Activated naive CD8-positive, alpha-beta T cell treated with anti-CD3 and anti-CD28 coated beads, Interleukin-2, amount 50 U/mL, for 24 hours (primary cell): Measurements from ENCODE around the gene GUCD1.
"Not testable (repeated sequence)": the region's sequence is repeated elsewhere in the genome, so short reads cannot be mapped to it uniquely, and the experiment has no call there.

ENCODE experiments used
- ATAC-seq: fragments of 150-1000 bp; cut with Tn5 transposase; one replicate; pipeline ENCODE4 v1.10.0; 2021
- DNase-seq: peaks from one replicate; pipeline ENCODE4 v3.0.0; 2021
- H3K27ac Mint-ChIP-seq: one replicate; pipeline ENCODE4 v1.8.0; 2021; ENCODE audit warnings: mild to moderate bottlenecking, mixed read lengths
- H3K27me3 Mint-ChIP-seq: one replicate; pipeline ENCODE4 v1.8.0; 2021; ENCODE audit warnings: mixed read lengths
- H3K36me3 Mint-ChIP-seq: one replicate; pipeline ENCODE4 v1.8.0; 2021; ENCODE audit warnings: low read depth, mixed read lengths
- H3K4me1 Mint-ChIP-seq: one replicate; pipeline ENCODE4 v1.8.0; 2021; ENCODE audit warnings: mixed read lengths
- H3K4me3 Mint-ChIP-seq: one replicate; pipeline ENCODE4 v1.8.0; 2021; ENCODE audit warnings: mild to moderate bottlenecking, moderate library complexity, mixed read lengths
- H3K9me3 Mint-ChIP-seq: one replicate; pipeline ENCODE4 v1.8.0; 2021; ENCODE audit warnings: mixed read lengths

GUCD1 gene

DNA sequence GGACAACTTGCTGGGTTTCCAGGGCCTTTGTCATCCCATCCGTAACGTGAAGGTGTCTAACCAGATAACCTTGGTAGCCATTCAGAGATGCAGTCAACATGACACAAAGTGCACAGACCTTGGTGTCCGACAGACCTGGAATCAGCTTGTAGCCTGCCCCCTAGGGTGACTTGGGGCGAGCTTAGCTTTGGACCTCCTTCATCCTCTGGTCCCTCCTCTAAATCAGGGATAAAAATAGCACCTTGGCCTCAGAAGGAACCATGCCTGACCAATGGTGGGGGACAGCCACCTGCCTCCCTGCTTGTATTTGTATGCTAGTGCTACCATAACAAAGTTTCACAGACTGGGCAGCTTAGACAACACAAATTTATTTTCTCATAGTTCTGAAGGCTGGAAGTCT is 4.5 kb upstream of the GUCD1 start:
- Mint-ChIP-seq H3K4me1 (peaks cover 62% of the 10 kb centered on the region), H3K27me3 (no peaks in the 10 kb centered on the region), H3K27ac (no peak overlapping the region), H3K4me3 (no peak overlapping the region), H3K36me3 (peaks cover 58% of the 10 kb centered on the region), H3K9me3 (no peaks in the 10 kb centered on the region)
- ATAC-seq (no peak), DNase-seq (no peak)

DNA sequence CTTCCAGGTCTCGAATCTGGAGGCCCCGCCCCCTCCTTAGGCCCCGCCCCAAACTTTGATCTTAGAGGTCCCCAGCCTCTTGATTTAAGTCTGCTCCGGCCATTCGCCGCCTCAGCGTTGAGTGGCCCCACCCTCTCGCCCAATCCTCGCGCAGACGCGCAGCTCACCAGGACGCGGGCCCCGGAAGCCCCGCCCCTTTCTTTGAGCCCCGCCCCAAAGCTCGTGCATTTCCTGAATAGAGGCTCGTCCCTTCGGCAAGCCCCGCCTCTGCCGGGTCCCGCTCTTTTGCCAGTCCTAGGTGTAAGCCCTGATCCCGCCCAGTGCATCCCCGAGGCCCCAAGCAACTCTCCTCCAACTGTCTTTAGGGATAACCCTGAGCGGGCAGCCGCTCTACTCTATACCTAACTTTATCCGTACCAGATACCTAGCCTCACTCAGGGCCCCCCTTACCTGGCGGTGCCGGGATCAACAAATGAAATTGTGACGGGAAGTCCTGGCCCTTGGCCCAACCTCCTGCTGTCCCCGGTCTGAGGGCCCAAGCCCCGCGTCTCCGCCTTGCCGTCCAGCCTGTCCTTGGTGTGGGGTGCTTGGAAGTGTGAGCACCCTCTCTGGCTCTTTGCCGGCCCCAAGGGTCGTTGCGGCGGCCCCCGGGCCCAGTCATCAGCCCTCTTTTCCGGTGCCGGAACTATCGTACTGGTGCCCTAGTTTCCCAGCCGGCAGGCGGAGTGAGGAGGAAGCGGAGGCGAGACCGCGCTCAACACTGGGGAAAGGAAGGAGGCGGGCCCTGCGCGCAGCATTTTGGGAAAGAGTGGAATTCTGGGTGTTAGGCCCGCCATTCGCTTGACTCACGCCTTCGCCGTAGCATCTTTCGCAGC is 464 bp upstream of the GUCD1 start, which contains the start of gene SNRPD3:
TSS of gene SNRPD3 (plus strand) at position 835 of the 875 bp plus-strand sequence. CDS start 1,676 bp downstream, outside the sequence.
- peaks cover 64% of the 10 kb centered on the region for H3K4me1 Mint-ChIP-seq
- peaks cover 41% of the 10 kb centered on the region for H3K36me3 Mint-ChIP-seq
- no peaks in the 10 kb centered on the region for H3K9me3 Mint-ChIP-seq

DNA sequence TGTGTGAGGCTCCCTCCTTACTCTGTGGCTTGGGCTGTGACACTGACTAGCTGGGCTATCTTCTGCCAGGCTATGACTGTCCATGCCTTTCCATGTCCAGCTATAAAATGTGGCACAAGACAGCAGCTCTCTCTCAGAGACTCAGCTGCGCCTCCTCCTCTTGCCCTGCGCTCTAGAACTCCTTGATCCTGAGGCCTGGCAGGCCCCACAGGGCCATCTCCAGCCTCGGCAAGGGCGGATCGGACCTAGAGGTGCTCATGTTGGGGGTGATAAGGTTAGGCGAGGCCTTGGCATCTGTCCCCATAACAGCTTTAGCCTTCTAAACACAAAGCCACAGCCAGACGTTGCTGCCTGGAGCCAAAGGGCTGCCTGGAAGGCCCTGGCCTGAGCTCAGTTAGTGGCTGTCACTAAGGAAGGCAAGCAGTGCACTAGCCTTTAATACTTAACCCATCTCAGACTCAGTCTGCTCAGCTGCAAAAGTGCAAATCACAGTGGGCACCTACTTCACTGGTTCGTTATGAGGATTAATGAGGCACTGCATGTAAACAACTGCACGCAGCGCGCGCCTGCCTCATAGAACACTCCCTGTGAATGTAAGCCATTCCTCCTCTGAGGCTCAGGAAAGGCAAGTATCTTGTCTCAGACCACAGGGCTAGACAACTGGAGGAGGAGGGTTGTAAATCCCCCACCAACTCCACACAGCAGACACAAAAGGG is 1.2 kb downstream of the GUCD1 start:
- H3K36me3 Mint-ChIP-seq, result peaks cover 32% of the 10 kb centered on the region
- peak overlapping the region; percentile 87 for H3K27ac Mint-ChIP-seq
- DNase-seq (no peak), ATAC-seq (no peak)
- H3K4me3 Mint-ChIP-seq, result peak overlapping the region; percentile 95
- H3K4me1 Mint-ChIP-seq, result peaks cover 54% of the 10 kb centered on the region
- H3K27me3 Mint-ChIP-seq, result no peaks in the 10 kb centered on the region
- H3K9me3 Mint-ChIP-seq, result no peaks in the 10 kb centered on the region

More for the DNA sequence above, 464 bp upstream of the GUCD1 start, which contains the start of gene SNRPD3:
- Mint-ChIP-seq H3K27me3 (no peaks in the 10 kb centered on the region), H3K4me3 (peak within 1 kb of the TSS; percentile 99), H3K27ac (peak within 1 kb of the TSS; percentile 99)
- peak; percentile 99 for DNase-seq
- peak; percentile 88 for ATAC-seq

DNA sequence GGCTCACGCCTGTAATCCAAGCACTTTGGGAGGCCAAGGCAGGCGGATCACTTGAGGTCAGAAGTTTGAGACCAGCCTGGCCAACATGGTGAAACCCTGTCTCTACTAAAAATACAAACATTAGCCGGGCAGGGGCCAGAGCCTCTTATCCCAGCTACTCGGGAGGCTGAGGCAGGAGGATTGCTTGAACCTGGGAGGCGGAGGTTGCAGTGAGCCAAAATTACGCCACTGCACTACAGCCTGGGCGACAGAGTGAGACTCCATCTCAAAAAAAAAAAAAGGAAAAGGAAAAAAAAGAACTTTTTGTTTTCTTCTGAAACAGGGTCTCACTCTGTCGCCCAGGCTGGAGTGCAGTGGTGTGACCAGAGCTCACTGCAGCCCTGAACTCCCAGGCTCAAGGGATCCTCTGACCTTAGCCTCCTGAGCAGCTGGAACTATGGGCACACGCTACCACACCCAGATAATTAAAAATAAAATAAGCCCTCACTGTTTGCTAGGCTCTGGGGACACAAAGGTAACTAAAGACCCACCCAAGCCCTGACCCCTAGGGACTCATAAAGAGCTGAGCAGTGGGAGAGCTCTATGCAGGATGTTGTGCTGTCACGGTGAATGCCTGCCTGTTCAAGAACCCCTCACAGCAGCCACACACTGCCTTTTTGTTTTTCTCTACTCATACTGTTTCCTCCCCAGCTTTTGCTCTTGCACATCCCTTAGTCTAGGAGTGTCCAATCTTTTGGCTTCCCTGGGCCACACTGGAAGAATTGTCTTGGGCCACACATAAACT is 2.2 kb downstream of the GUCD1 start:
- Mint-ChIP-seq H3K36me3 (peaks cover 31% of the 10 kb centered on the region), H3K27ac (peak overlapping the region; percentile 87), H3K4me3 (peak overlapping the region; percentile 95), H3K4me1 (peaks cover 44% of the 10 kb centered on the region)
- H3K27me3 Mint-ChIP-seq, H3K9me3 Mint-ChIP-seq, DNase-seq, ATAC-seq: not testable (repeated sequence)

DNA sequence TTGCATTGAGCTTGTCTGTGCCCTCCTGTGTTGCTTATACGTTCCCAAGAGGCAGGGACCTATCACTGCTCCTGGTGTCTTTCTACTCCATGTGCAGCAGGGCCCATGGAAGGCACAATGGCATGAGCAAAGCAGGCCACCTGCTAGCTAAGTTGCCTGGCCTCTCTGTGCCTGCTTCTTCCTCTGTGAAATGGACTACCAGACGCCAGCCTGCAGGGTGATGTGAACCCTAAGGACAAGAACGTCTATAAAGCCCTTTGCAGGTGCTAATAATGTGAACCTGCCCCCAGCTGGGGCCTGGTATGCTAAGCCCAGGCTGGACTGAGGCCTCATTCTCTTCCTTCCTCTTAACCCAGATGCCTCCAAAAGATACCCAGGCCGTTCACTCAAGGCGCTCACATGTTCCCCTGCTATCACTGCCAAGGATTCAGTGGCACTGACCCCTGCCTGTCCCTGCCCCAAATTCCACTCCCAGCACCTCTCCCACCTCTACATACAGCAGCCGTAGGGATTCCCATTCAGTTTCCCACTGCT is 4.0 kb downstream of the GUCD1 start:
- no peak for ATAC-seq
- peak overlapping the region; percentile 66 for H3K27ac Mint-ChIP-seq
- H3K27me3 Mint-ChIP-seq, result no peaks in the 10 kb centered on the region
- no peak overlapping the region for H3K4me3 Mint-ChIP-seq
- DNase-seq, result no peak
- H3K9me3 Mint-ChIP-seq, result no peaks in the 10 kb centered on the region
- H3K4me1 Mint-ChIP-seq, result peaks cover 34% of the 10 kb centered on the region
- peaks cover 31% of the 10 kb centered on the region for H3K36me3 Mint-ChIP-seq

DNA sequence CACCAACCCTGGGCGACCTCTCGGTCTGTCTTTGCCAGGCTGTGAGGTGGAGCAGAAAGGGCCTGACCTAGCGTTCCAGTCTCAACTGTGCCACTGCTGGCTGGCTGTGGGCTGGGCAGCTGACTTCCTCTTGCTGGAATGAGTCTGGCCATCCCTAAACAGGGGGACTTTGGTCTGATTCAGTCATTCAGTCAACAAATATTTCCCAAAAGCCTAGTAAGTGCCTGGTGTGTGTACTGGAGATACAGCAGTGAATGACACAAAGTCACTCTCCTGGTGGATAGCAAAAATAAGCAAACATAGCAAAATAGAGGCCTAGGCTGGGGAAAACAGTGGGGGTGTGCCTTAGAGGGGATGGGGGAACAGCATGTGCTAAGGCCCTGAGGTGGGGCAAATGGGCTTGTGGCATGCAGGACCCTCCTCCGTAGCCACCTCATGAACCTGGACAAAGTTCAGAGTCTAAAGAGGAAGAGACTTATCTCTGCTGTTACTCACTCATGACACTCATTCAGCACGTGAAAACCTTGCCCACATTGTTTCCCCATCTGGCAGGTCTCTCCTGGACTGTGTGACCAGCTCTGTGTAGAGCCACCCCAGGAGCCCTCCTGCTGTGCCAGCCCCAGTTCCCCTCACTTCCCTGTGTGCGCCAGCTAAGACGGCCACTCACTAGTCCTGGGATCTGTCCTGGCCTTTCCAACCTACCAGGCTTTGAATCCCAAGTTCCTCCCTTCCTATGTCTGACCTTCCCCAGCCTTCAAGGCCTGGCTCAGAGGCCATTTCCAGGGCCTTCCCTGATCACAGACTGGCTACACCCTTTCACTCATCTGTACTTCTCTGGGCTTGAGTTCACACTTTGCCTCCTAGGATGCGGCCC is 4.7 kb downstream of the GUCD1 start:
- Mint-ChIP-seq H3K9me3 (no peaks in the 10 kb centered on the region), H3K36me3 (peaks cover 30% of the 10 kb centered on the region), H3K4me3 (no peak overlapping the region), H3K4me1 (peaks cover 29% of the 10 kb centered on the region), H3K27me3 (no peaks in the 10 kb centered on the region), H3K27ac (no peak overlapping the region)
- no peak for ATAC-seq
- no peak for DNase-seq

DNA sequence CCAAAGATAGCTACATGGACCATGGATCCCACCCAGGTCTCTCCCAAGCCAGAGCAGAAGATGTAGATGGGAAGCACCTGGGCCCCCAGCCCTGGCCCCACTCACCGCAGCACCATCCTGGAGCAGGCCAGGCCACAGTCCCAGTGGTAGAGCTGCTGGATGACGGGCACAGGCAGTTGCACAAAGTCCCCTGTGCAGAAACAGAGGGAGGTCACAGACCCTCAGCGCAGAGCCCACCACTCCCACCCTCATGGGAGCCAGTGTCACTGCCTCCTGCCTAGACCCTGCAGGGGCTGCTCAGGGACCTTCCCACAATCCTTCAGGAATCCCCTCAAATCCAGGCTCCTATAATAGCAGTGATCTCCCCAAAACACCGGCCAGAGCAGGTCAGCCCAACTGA is 6.1 kb downstream of the GUCD1 start:
- Mint-ChIP-seq H3K36me3 (peaks cover 34% of the 10 kb centered on the region), H3K27me3 (no peaks in the 10 kb centered on the region), H3K9me3 (no peaks in the 10 kb centered on the region), H3K27ac (no peak overlapping the region), H3K4me1 (peaks cover 24% of the 10 kb centered on the region), H3K4me3 (no peak overlapping the region)
- DNase-seq, result no peak
- ATAC-seq, result no peak

DNA sequence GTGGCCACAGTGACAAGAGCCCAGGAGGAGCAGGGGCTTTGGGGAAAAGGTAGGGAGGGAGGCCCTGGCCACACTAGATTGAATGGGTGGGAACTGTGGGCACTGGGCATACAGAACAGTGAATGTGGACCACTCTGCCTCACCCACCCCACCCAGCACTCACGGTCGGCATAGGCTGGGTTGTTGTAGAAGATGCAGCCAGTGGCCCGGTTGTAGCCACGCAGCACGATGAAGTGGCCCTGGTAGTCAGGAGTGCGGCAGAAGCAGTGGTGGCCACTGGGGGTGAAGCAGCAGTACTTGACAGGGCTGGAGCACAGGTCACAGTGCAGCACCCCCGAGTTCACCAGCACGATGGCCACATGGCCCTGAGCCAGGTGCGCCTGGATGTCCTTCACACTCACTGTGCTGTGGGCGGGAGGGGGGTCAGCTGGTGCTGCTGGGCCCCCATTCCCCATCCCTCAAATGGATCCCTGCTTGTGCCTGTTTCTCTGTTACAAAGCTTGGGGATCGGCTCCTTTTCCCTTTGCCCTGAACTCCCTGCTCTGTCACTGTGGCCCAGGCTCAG is 11.2 kb downstream of the GUCD1 start:
- Mint-ChIP-seq H3K27ac (no peak overlapping the region), H3K4me3 (no peak overlapping the region), H3K27me3 (no peaks in the 10 kb centered on the region), H3K4me1 (peaks cover 2% of the 10 kb centered on the region), H3K9me3 (no peaks in the 10 kb centered on the region), H3K36me3 (peaks cover 37% of the 10 kb centered on the region)
- DNase-seq (no peak), ATAC-seq (no peak)

DNA sequence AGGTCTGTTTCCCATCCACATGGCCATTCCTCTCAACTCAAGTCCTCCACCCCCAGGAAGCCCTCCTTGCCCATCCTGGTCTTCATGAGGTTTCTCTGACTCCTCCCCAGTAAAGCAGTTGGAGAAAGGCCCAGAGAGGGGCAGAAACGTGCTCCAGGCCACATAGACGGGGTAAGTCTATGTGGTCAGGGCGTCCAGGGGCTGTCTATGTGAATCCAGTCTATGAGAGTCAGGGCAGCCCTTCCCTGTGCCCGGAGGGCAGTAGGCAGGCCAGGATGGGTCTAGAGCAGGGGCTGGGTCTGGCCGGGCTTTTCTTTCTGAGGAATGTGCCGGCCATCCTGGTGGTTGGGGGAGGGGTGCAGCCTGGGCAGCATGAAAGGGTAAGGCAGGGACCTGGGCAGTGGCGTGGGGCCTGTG is 11.7 kb downstream of the GUCD1 start:
- no peaks in the 10 kb centered on the region for H3K27me3 Mint-ChIP-seq
- DNase-seq, result no peak
- no peak for ATAC-seq
- no peak overlapping the region for H3K27ac Mint-ChIP-seq
- H3K4me3 Mint-ChIP-seq, result no peak overlapping the region
- H3K36me3 Mint-ChIP-seq, result peaks cover 32% of the 10 kb centered on the region
- H3K4me1 Mint-ChIP-seq, result peaks cover 2% of the 10 kb centered on the region
- no peaks in the 10 kb centered on the region for H3K9me3 Mint-ChIP-seq

DNA sequence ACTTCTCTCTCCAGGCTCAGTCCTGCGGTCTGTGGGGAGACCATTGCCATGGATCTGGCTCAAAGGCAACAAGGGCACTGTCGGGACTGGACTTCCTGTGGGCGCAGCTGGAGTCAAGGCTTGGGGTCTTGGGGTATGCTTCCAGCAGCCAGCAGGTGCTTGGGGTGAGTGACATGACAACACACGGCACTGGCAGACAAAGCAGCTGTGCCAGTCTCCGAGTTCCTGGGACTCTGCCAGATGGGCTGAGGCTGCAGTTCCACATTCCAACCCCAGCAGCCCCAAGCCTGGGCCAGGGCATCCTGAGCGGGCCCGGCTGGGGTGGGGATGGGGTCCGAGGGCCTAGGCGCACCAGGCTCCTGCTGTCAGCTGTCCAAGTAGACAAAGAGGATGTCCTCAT is 12.3 kb downstream of the GUCD1 start:
- DNase-seq (no peak), ATAC-seq (no peak)
- peaks cover 28% of the 10 kb centered on the region for H3K36me3 Mint-ChIP-seq
- H3K4me1 Mint-ChIP-seq, result peaks cover 2% of the 10 kb centered on the region
- no peak overlapping the region for H3K27ac Mint-ChIP-seq
- H3K4me3 Mint-ChIP-seq, result no peak overlapping the region
- no peaks in the 10 kb centered on the region for H3K9me3 Mint-ChIP-seq
- no peaks in the 10 kb centered on the region for H3K27me3 Mint-ChIP-seq

DNA sequence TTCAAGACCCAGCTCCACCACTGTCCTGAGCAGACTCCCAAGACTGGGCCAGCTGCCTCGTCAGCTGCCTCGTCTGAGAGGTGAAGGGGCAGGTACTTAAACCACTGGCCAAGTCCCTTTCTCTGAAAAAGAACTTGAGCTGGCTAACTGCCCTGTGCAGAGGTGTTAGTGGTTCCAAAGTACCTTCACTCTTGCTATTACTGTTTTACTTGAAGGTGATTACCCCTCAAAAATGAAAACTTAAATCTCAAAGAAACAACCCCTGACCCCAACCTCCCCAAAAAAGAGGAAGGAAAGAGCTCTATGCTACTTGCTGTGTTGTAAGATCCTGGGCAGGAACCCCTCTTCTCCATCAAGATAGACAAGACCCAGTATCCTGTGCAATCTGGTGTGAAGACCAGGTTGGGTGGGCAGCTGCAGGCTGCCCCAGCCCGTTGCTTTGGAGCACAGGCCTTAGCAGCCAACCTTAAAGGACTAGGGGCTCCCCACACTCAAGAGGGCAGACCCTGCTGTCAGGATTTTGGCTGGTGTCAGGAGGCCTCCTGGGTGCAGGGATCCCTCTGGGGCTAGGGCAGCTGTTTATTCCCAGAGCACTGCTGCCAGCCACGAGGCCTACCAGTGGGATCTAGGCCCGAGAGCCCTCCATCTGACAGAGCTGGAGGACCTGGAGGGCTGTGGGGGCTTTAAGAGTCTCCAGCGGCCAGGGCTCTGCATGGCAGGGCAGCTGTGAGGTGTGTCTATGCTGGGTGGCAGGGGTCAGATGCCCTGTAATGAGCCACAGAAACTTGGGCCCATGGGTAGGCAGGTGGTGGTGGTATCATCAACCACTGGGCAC is 13.0 kb downstream of the GUCD1 start:
- H3K9me3 Mint-ChIP-seq, result no peaks in the 10 kb centered on the region
- no peaks in the 10 kb centered on the region for H3K27me3 Mint-ChIP-seq
- DNase-seq (no peak), ATAC-seq (peak; percentile 3)
- H3K4me1 Mint-ChIP-seq, result peaks cover 2% of the 10 kb centered on the region
- H3K36me3 Mint-ChIP-seq, result peaks cover 20% of the 10 kb centered on the region
- no peak overlapping the region for H3K4me3 Mint-ChIP-seq
- no peak overlapping the region for H3K27ac Mint-ChIP-seq

DNA sequence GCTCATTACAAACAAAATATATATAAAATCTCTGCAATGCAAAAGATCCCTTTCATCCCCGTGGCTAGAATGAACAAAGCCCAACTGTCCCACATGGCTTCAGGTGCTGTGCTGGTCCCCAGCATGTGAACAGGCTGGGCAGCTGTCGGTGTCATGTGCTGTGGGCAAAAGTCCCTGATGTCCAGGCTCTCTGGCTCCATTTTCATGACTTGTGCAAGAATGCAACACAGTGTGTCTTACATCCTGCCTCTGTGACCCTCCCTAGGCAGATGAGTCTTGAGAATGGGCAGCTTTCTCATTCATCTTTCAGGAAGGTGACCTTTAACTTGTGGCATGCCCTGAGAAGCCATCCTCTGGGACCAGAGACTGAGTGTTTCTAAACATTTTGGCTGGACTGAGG is 14.5 kb downstream of the GUCD1 start:
- Mint-ChIP-seq H3K27ac (no peak overlapping the region), H3K9me3 (no peaks in the 10 kb centered on the region), H3K4me3 (no peak overlapping the region), H3K36me3 (peaks cover 14% of the 10 kb centered on the region), H3K4me1 (peaks cover 2% of the 10 kb centered on the region), H3K27me3 (no peaks in the 10 kb centered on the region)
- no peak for ATAC-seq
- no peak for DNase-seq

DNA sequence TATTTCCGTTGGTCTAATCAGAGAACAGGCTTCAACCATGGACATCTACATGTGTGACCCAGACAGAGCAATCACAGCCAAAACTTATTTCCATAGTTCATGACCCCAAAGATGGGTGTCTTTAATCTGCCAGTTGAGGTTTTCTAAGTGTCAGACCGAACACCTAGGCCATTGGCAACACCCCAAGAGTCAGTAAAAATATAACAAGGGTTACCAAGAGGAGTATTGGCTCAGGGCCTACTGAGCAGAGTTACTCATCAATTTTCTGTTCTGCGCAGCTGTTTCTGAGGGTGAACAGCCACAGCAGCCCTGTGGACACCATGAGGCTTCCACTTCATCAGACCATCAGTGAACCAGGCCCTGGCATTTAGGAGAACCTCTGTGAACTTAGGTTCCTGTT is 18.8 kb downstream of the GUCD1 start:
- Mint-ChIP-seq H3K36me3 (peaks cover 2% of the 10 kb centered on the region), H3K27ac (no peak overlapping the region), H3K4me3 (no peak overlapping the region), H3K4me1 (no peaks in the 10 kb centered on the region), H3K27me3 (no peaks in the 10 kb centered on the region), H3K9me3 (no peaks in the 10 kb centered on the region)
- ATAC-seq, result no peak
- no peak for DNase-seq
